Mammary epithelial cell (primary cell): ENCODE results near the gene IL6.

Experiments used
- CTCF ChIP-seq, 2 donors: IDR thresholded peaks in 1 of 2; conservative IDR thresholded peaks in 1 of 2; 2 replicates each; pipeline ENCODE4 v1.5.1; 2011 to 2012; ENCODE audit warnings: inconsistent platforms in 2 of 2, low read length in 2 of 2, mild to moderate bottlenecking in 2 of 2, control low read depth in 1 of 2, low read depth in 1 of 2; ENCODE audit not compliant: insufficient read depth in 1 of 2; ENCODE audit errors: extremely low read depth in 1 of 2
- EZH2 ChIP-seq: IDR thresholded peaks from 2 replicates; pipeline ENCODE4 v1.6.1; 2012; ENCODE audit warnings: low read length, inconsistent platforms, borderline replicate concordance

GRCh38 chr7:22765609-22766008, 38.6 kb downstream of the IL6 start:
- no peak for TF ChIP-seq CTCF (conservative IDR thresholded peaks at IDR 0.05 in 1 of 2, IDR thresholded peaks at IDR 0.05 in 1 of 2; ENCODE audit: extremely low read depth in 1 of 2, insufficient read depth in 1 of 2, low read depth in 1 of 2, low read length in 2 of 2)
- TF ChIP-seq EZH2 = no peak
